ENCODE measurements around the gene ITSN1.

The ITSN1 gene

GRCh38 chr21:33655588-33656221 is 13.4 kb downstream of the ITSN1 start:
- Histone ChIP-seq H3K27ac (peak overlapping the region; percentile 33), H3K27me3 (replicated peaks) (no peaks in the 10 kb centered on the region), H3K36me3 (replicated peaks) (peaks cover 2% of the 10 kb centered on the region), H3K4me3 (ENCODE audit: low read depth, low read length) (no peak overlapping the region)
- peak; percentile 85 for DNase-seq
- TF ChIP-seq, protein P1, sequence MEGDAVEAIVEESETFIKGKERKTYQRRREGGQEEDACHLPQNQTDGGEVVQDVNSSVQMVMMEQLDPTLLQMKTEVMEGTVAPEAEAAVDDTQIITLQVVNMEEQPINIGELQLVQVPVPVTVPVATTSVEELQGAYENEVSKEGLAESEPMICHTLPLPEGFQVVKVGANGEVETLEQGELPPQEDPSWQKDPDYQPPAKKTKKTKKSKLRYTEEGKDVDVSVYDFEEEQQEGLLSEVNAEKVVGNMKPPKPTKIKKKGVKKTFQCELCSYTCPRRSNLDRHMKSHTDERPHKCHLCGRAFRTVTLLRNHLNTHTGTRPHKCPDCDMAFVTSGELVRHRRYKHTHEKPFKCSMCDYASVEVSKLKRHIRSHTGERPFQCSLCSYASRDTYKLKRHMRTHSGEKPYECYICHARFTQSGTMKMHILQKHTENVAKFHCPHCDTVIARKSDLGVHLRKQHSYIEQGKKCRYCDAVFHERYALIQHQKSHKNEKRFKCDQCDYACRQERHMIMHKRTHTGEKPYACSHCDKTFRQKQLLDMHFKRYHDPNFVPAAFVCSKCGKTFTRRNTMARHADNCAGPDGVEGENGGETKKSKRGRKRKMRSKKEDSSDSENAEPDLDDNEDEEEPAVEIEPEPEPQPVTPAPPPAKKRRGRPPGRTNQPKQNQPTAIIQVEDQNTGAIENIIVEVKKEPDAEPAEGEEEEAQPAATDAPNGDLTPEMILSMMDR (IDR thresholded peaks at IDR 0.05; ENCODE audit: low read depth, low read length, missing control alignments) = no peak
- in situ Hi-C loops (cut with HindIII; ENCODE audit: low pct_ligation_motif_present, low sequenced_read_pairs) = no loop called here

- Histone ChIP-seq H3K27ac (no peak overlapping the region), H3K36me3 (replicated peaks) (peaks cover 2% of the 10 kb centered on the region), H3K4me3 (ENCODE audit: low read depth, low read length) (no peak overlapping the region), H3K27me3 (replicated peaks) (no peaks in the 10 kb centered on the region)
- TF ChIP-seq, protein P1 (IDR thresholded peaks at IDR 0.05; ENCODE audit: low read depth, low read length, missing control alignments) = no peak
- in situ Hi-C loops (cut with HindIII; ENCODE audit: low pct_ligation_motif_present, low sequenced_read_pairs) = no loop called here
- DNase-seq = no peak
Measured at GRCh38 chr21:33657124-33657820, 15.0 kb downstream of the ITSN1 start.

- Histone ChIP-seq H3K27me3 (replicated peaks) (no peaks in the 10 kb centered on the region), H3K4me3 (ENCODE audit: low read depth, low read length) (no peak overlapping the region), H3K36me3 (replicated peaks) (peaks cover 2% of the 10 kb centered on the region), H3K27ac (no peak overlapping the region)
- DNase-seq = no peak
- TF ChIP-seq, protein P1 (IDR thresholded peaks at IDR 0.05; ENCODE audit: low read depth, low read length, missing control alignments) = no peak
- in situ Hi-C loops (cut with HindIII; ENCODE audit: low pct_ligation_motif_present, low sequenced_read_pairs) = no loop called here
Measured at GRCh38 chr21:33658919-33659567, 16.7 kb downstream of the ITSN1 start.

DNA sequence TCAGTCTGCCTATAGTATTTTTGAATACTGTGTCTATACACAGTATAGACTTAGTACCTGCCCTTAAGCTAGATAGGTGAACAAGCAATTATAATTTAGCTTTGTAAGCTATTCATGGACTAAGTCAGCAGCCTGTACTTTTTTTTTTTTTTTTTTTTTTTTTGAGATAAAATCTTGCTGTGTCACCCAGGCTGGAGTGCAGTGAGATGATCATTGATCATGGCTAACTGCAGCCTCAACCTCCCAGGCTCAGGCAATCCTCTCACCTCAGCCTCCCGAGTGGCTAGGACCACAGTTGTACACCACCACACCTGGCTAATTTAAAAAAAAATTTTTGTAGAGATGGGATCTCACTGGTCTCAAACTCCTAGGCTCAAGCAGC is 17.3 kb downstream of the ITSN1 start:
- TF ChIP-seq, protein P1 (IDR thresholded peaks at IDR 0.05; ENCODE audit: low read depth, low read length, missing control alignments) = no peak
- no peak for DNase-seq
- Histone ChIP-seq H3K27ac (no peak overlapping the region), H3K4me3 (ENCODE audit: low read depth, low read length) (no peak overlapping the region), H3K27me3 (replicated peaks) (no peaks in the 10 kb centered on the region), H3K36me3 (replicated peaks) (peaks cover 2% of the 10 kb centered on the region)
- in situ Hi-C loops (cut with HindIII; ENCODE audit: low pct_ligation_motif_present, low sequenced_read_pairs) = no loop called here

- TF ChIP-seq, protein P1 (IDR thresholded peaks at IDR 0.05; ENCODE audit: low read depth, low read length, missing control alignments) = no peak
- peaks cover 2% of the 10 kb centered on the region for H3K36me3 ChIP-seq (replicated peaks)
- no peaks in the 10 kb centered on the region for H3K27me3 ChIP-seq (replicated peaks)
- no peak overlapping the region for H3K4me3 ChIP-seq (ENCODE audit: low read depth, low read length)
- no peak overlapping the region for H3K27ac ChIP-seq
- no peak for DNase-seq
- in situ Hi-C loops (cut with HindIII; ENCODE audit: low pct_ligation_motif_present, low sequenced_read_pairs) = no loop called here
Measured at GRCh38 chr21:33660406-33660805, 18.1 kb downstream of the ITSN1 start.
